ENCODE measurements around the gene LSM5. TPM values are rescaled to one million over a fixed set of nuclear protein-coding genes. Genes with fewer than 3 reads are reported as not detected.

LSM5 gene
- total and polyA plus RNA-seq, 7 donors = 19.6 to 108 (median 44.3) TPM

GRCh38 chr7:32481921-32482320 lies 8.3 kb downstream of the LSM5 start:
- intact Hi-C loops (cut with DNase I) = loop anchor here (5.0 to 10.0 kb wide), 2 partner anchors 737 to 740 kb away; no protein-coding TSS in a partner anchor
- no peak for ATAC-seq
- TF ChIP-seq CTCF (IDR thresholded peaks at IDR 0.05) = no peak
- no peak overlapping the region for H3K27ac ChIP-seq
- peaks cover 0 to 26% of the 10 kb centered on the region in 2 donors for H3K36me3 ChIP-seq (ENCODE audit: insufficient read depth in 1 of 2, low read depth in 1 of 2)
- H3K4me1 ChIP-seq = no peaks in the 10 kb centered on the region
- no peaks in the 10 kb centered on the region for H3K9me3 ChIP-seq
- H3K27me3 ChIP-seq (ENCODE audit: insufficient read depth in 3 of 3, low read length in 2 of 3) = no peaks in the 10 kb centered on the region
- WGBS, 3 donors = 67 to 68% (median 67%) methylated on average over 3 of the region's 3 CpGs
- no peak for DNase-seq
- H3K4me3 ChIP-seq = no peak overlapping the region

- WGBS, 3 donors = 61 to 73% (median 68%) methylated on average over 1 of the region's 1 CpG
- TF ChIP-seq CTCF (IDR thresholded peaks at IDR 0.05) = no peak
- no peak for DNase-seq
- intact Hi-C loops (cut with DNase I) = loop anchor here (5.0 to 10.0 kb wide), 2 partner anchors 736 to 739 kb away; no protein-coding TSS in a partner anchor
- H3K4me3 ChIP-seq = no peak overlapping the region
- no peaks in the 10 kb centered on the region for H3K27me3 ChIP-seq (ENCODE audit: insufficient read depth in 3 of 3, low read length in 2 of 3)
- peaks cover 0 to 18% of the 10 kb centered on the region in 2 donors for H3K36me3 ChIP-seq (ENCODE audit: insufficient read depth in 1 of 2, low read depth in 1 of 2)
- no peaks in the 10 kb centered on the region for H3K4me1 ChIP-seq
- ATAC-seq = no peak
- H3K27ac ChIP-seq = no peak overlapping the region
- no peaks in the 10 kb centered on the region for H3K9me3 ChIP-seq
Observed at GRCh38 chr7:32481176-32481575, 9.0 kb downstream of the LSM5 start.

- no peak for DNase-seq
- no peak overlapping the region for H3K4me3 ChIP-seq
- peak in 1 of 4 donors; percentile 33 for ATAC-seq
- peaks cover 0 to 3% of the 10 kb centered on the region in 2 donors for H3K36me3 ChIP-seq (ENCODE audit: insufficient read depth in 1 of 2, low read depth in 1 of 2)
- WGBS, 3 donors = 60 to 77% (median 76%) methylated on average over 2 of the region's 2 CpGs
- H3K27ac ChIP-seq = no peak overlapping the region
- peak; percentile 69 for TF ChIP-seq CTCF (IDR thresholded peaks at IDR 0.05)
- H3K27me3 ChIP-seq (ENCODE audit: insufficient read depth in 3 of 3, low read length in 2 of 3) = no peaks in the 10 kb centered on the region
- no peaks in the 10 kb centered on the region for H3K4me1 ChIP-seq
- no peaks in the 10 kb centered on the region for H3K9me3 ChIP-seq
- intact Hi-C loops (cut with DNase I) = loop anchor here (5.0 to 10.0 kb wide), 3 partner anchors 267 to 737 kb away; no protein-coding TSS in a partner anchor
Observed at GRCh38 chr7:32479574-32480200, 10.5 kb downstream of the LSM5 start.

- TF ChIP-seq CTCF (IDR thresholded peaks at IDR 0.05) = no peak
- H3K4me1 ChIP-seq = no peaks in the 10 kb centered on the region
- intact Hi-C loops (cut with DNase I) = loop anchor here in 1 of 2 donors (5.0 kb wide), 1 partner anchor 265 kb away; no protein-coding TSS in a partner anchor
- 87 to 92% (median 88%) methylated on average over 1 of the region's 1 CpG for WGBS, 3 donors
- no peaks in the 10 kb centered on the region for H3K9me3 ChIP-seq
- H3K36me3 ChIP-seq (ENCODE audit: insufficient read depth in 1 of 2, low read depth in 1 of 2) = no peaks in the 10 kb centered on the region
- DNase-seq (no peak), ATAC-seq (no peak)
- no peak overlapping the region for H3K4me3 ChIP-seq
- H3K27me3 ChIP-seq (ENCODE audit: insufficient read depth in 3 of 3, low read length in 2 of 3) = no peaks in the 10 kb centered on the region
- H3K27ac ChIP-seq = no peak overlapping the region
Observed at GRCh38 chr7:32477649-32477980, 12.6 kb downstream of the LSM5 start.

Measured in psoas muscle (tissue), 8 donors.